Neuronal stem cell (in vitro differentiated cells): ENCODE measurements around the gene HSDL1.

Experiments used
- DNase-seq: peaks from one replicate; pipeline ENCODE4 v3.0.0-alpha.2; 2013; ENCODE audit warnings: low spot score
- H2AFZ ChIP-seq: one replicate; pipeline ENCODE4 v1.6.1; 2013; ENCODE audit warnings: mild to moderate bottlenecking, low read length, inconsistent platforms
- H2AK5ac ChIP-seq: 2 replicates; pipeline ENCODE4 v1.6.1; 2013; ENCODE audit warnings: low read depth, mild to moderate bottlenecking, inconsistent platforms, low read length, moderate library complexity, mixed read lengths
- H2BK120ac ChIP-seq: 2 replicates; pipeline ENCODE4 v1.6.1; 2013; ENCODE audit warnings: low read depth, mild to moderate bottlenecking, inconsistent platforms, low read length, moderate library complexity, mixed read lengths
- H2BK12ac ChIP-seq: one replicate; pipeline ENCODE4 v1.6.1; 2013; ENCODE audit warnings: low read length, inconsistent platforms
- H2BK15ac ChIP-seq: 2 replicates; pipeline ENCODE4 v1.6.1; 2013; ENCODE audit warnings: mild to moderate bottlenecking, low read length, inconsistent platforms, mixed read lengths
- H2BK5ac ChIP-seq: one replicate; pipeline ENCODE4 v1.6.1; 2013; ENCODE audit warnings: inconsistent platforms, mild to moderate bottlenecking, low read length, moderate library complexity
- H3K14ac ChIP-seq: one replicate; pipeline ENCODE4 v1.6.1; 2013; ENCODE audit warnings: low read length, inconsistent platforms
- H3K18ac ChIP-seq: 2 replicates; pipeline ENCODE4 v1.6.1; 2013; ENCODE audit warnings: low read length, inconsistent platforms
- H3K23ac ChIP-seq: 2 replicates; pipeline ENCODE4 v1.6.1; 2013; ENCODE audit warnings: low read depth, mild to moderate bottlenecking, mixed read lengths, low read length, inconsistent platforms; ENCODE audit not compliant: poor library complexity
- H3K27ac ChIP-seq: replicated peaks from 3 replicates; pipeline ENCODE4 v1.5.1; 2013; ENCODE audit warnings: low read length, inconsistent platforms
- H3K27me3 ChIP-seq, 3 experiments: 2 replicates each; pipeline ENCODE4 v1.6.1; 2013; ENCODE audit warnings: low read length in 3 of 3, mild to moderate bottlenecking in 2 of 3, inconsistent platforms in 1 of 3, low read depth in 1 of 3, mixed read lengths in 1 of 3, moderate library complexity in 1 of 3; ENCODE audit not compliant: control insufficient read depth in 3 of 3, insufficient read depth in 3 of 3
- H3K36me3 ChIP-seq, 2 donors: replicated peaks in 1 of 2; 2 replicates each; pipeline ENCODE4 v1.6.1; 2013; ENCODE audit warnings: low read length in 2 of 2; ENCODE audit not compliant: control insufficient read depth in 2 of 2, insufficient read depth in 2 of 2
- H3K4ac ChIP-seq: 2 replicates; pipeline ENCODE4 v1.6.1; 2013; ENCODE audit warnings: inconsistent platforms, mild to moderate bottlenecking, low read length, moderate library complexity
- H3K4me1 ChIP-seq, 2 donors: 1 replicate in 1 of 2; 2 replicates in 1 of 2; pipeline ENCODE4 v1.6.1; 2013; ENCODE audit warnings: low read length in 2 of 2, low read depth in 1 of 2; ENCODE audit not compliant: control insufficient read depth in 2 of 2, insufficient read depth in 1 of 2
- H3K4me2 ChIP-seq: one replicate; pipeline ENCODE4 v1.6.1; 2013; ENCODE audit warnings: mild to moderate bottlenecking, low read length, inconsistent platforms; ENCODE audit not compliant: insufficient read depth, poor library complexity, severe bottlenecking
- H3K4me3 ChIP-seq, 2 donors: 2 replicates each; pipeline ENCODE4 v1.5.1; 2013; ENCODE audit warnings: low read length in 2 of 2, mild to moderate bottlenecking in 2 of 2, inconsistent platforms in 1 of 2, moderate library complexity in 1 of 2
- H3K79me1 ChIP-seq: one replicate; pipeline ENCODE4 v1.6.1; 2013; ENCODE audit warnings: low read depth, mild to moderate bottlenecking, inconsistent platforms, low read length, moderate library complexity
- H3K9ac ChIP-seq: one replicate; pipeline ENCODE4 v1.6.1; 2013; ENCODE audit warnings: mild to moderate bottlenecking, low read depth, low read length, inconsistent platforms; ENCODE audit not compliant: poor library complexity
- H3K9me3 ChIP-seq, 2 donors: replicated peaks in 1 of 2; 2 replicates each; pipeline versions ENCODE3 to v1.6.1; 2013; ENCODE audit warnings: low read length in 2 of 2, mild to moderate bottlenecking in 2 of 2, inconsistent platforms in 1 of 2, low read depth in 1 of 2, mixed read lengths in 1 of 2, moderate library complexity in 1 of 2; ENCODE audit not compliant: control insufficient read depth in 2 of 2, insufficient read depth in 1 of 2
- H4K8ac ChIP-seq: one replicate; pipeline ENCODE4 v1.6.1; 2013; ENCODE audit warnings: low read depth, mild to moderate bottlenecking, inconsistent platforms, low read length, moderate library complexity
- H4K91ac ChIP-seq: one replicate; pipeline ENCODE4 v1.6.1; 2013; ENCODE audit warnings: low read length, low read depth, mild to moderate bottlenecking, inconsistent platforms; ENCODE audit not compliant: poor library complexity
- WGBS, 2 donors: extraction: QIAGEN DNeasy Blood & Tissue Kit; methylation state at CpG; one replicate each; pipeline ENCODE4 v1.1.7; 2013; ENCODE audit warnings: missing lambda C conversion rate in 2 of 2, mixed read lengths in 1 of 2; ENCODE audit not compliant: insufficient read length in 2 of 2, insufficient replicate concordance in 1 of 2; ENCODE audit errors: extremely low coverage in 2 of 2; 5-methylcytosine and 5-hydroxymethylcytosine counted together

HSDL1 gene

DNA sequence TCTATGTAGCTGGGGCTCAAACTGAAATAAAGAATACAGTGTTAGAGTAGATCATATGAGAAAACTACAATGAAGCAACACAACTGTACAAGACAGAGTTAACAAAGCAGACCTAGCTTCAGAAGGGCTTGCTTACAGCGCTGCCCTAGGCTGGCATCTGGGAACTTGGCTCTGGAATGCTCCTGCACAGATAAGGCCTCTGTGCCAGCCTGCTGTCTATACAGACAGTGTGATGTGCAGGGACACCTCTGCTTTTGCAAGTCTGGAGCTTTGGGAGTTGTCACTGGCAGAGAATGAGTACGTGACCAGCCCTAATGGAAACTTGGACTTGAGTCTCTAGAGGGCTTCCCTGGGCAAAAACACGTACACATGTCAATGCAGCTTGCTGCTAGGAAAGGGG, 70.3 kb downstream of the HSDL1 start:
- no peak overlapping the region for H3K23ac ChIP-seq

More for the DNA sequence above, 70.3 kb downstream of the HSDL1 start:
- no CpG with 5 or more reads among the region's 3 CpGs for WGBS, 2 donors
- no peak overlapping the region for H3K4me2 ChIP-seq
- H3K14ac ChIP-seq: no peak overlapping the region
- H3K9ac ChIP-seq: no peak overlapping the region
- no peak overlapping the region for H2AK5ac ChIP-seq
- H3K9me3 ChIP-seq: no peaks in the 10 kb centered on the region
- H4K8ac ChIP-seq: no peak overlapping the region
- H4K91ac ChIP-seq: no peak overlapping the region
- H2BK15ac ChIP-seq: no peak overlapping the region
- no peaks in the 10 kb centered on the region for H3K27me3 ChIP-seq
- H2BK5ac ChIP-seq: no peak overlapping the region
- H3K4me3 ChIP-seq: no peak overlapping the region
- H2BK120ac ChIP-seq: no peak overlapping the region
- H3K18ac ChIP-seq: no peak overlapping the region
- no peak overlapping the region for H3K4ac ChIP-seq
- H3K4me1 ChIP-seq: no peaks in the 10 kb centered on the region
- no peak overlapping the region for H2AFZ ChIP-seq
- no peak overlapping the region for H2BK12ac ChIP-seq
- DNase-seq: no peak
- H3K27ac ChIP-seq: no peak overlapping the region
- H3K79me1 ChIP-seq: no peaks in the 10 kb centered on the region
- H3K36me3 ChIP-seq: peaks cover 36 to 94% of the 10 kb centered on the region in 2 donors
